Measurements from ENCODE around the gene SLC30A9. TPM values are rescaled to one million over a fixed set of nuclear protein-coding genes. Genes with fewer than 3 reads are reported as not detected.

SLC30A9 gene
- total and polyA plus RNA-seq, 2 donors (not counting 3 experiments of a cell fraction or from before 2014, with no cell fraction given), result 24.5 to 40.6 TPM

DNA sequence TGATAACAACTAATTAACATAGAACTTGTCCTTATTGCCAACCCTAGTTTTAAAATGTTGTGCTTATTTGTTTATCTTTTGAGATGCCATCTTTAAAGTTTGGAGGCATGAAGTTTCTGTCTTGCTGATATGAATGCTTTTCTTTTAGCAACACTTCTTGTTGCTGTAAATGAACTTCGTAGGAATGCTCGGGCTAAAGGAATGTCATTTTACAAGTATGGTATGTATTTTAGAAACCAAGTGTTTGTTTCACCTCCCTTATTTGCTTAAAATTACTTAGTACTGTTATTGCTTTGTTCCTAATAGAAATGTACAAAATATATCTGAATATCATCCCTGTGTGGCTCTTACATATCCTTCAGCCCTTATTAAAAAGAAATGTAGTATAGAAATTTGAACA, 76.1 kb downstream of the SLC30A9 start:
- no peak overlapping the region for H3K9ac ChIP-seq (replicated peaks; ENCODE audit: extremely low read depth, insufficient read depth, low read length)
- no TSS peak for BruUV-seq (replicated peaks)
- intact Hi-C loops (cut with micrococcal nuclease), result no loop called here
- no peaks in the 10 kb centered on the region for H3K4me1 ChIP-seq (ENCODE audit: control insufficient read depth, extremely low read depth, insufficient read depth, low read length)
- FAIRE-seq (no peak), DNase-seq (ENCODE audit: low read depth, low spot score) (no peak)
- H3K79me2 ChIP-seq (ENCODE audit: control insufficient read depth, insufficient read depth, low read length), result no peaks in the 10 kb centered on the region
- no peak overlapping the region for H3K4me2 ChIP-seq (ENCODE audit: insufficient read depth, low read length)
- ChIA-PET POLR2A (no interaction called here), CTCF (no interaction called here)
- dilution Hi-C loops (cut with MboI; ENCODE audit: extremely low pct_ligation_motif_present, low sequenced_read_pairs), result no loop called here
- no peaks in the 10 kb centered on the region for H3K27me3 ChIP-seq (ENCODE audit: control insufficient read depth in 2 of 2, insufficient read depth in 2 of 2, low read length in 2 of 2)
- H3K9me3 ChIP-seq (replicated peaks; ENCODE audit: control insufficient read depth, insufficient read depth, low read length), result no peaks in the 10 kb centered on the region
- H3K27ac ChIP-seq (ENCODE audit: insufficient read depth, low read depth, low read length), result no peak overlapping the region
- H2AFZ ChIP-seq (ENCODE audit: low read depth, low read length), result no peak overlapping the region
- TF ChIP-seq, protein P1, sequence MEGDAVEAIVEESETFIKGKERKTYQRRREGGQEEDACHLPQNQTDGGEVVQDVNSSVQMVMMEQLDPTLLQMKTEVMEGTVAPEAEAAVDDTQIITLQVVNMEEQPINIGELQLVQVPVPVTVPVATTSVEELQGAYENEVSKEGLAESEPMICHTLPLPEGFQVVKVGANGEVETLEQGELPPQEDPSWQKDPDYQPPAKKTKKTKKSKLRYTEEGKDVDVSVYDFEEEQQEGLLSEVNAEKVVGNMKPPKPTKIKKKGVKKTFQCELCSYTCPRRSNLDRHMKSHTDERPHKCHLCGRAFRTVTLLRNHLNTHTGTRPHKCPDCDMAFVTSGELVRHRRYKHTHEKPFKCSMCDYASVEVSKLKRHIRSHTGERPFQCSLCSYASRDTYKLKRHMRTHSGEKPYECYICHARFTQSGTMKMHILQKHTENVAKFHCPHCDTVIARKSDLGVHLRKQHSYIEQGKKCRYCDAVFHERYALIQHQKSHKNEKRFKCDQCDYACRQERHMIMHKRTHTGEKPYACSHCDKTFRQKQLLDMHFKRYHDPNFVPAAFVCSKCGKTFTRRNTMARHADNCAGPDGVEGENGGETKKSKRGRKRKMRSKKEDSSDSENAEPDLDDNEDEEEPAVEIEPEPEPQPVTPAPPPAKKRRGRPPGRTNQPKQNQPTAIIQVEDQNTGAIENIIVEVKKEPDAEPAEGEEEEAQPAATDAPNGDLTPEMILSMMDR (IDR thresholded peaks at IDR 0.05; ENCODE audit: extremely low read depth in 1 of 2, insufficient read depth in 1 of 2, low read depth in 1 of 2, low read length in 2 of 2), result no peak
- H4K20me1 ChIP-seq (replicated peaks; ENCODE audit: control insufficient read depth, extremely low read depth, insufficient read depth, low read length), result no peaks in the 10 kb centered on the region
- H3K36me3 ChIP-seq (ENCODE audit: control insufficient read depth in 2 of 2, extremely low read depth in 1 of 2, insufficient read depth in 2 of 2, low read length in 2 of 2), result peaks cover 3 to 8% of the 10 kb centered on the region in 2 experiments
- H3K4me3 ChIP-seq (replicated peaks in 1 of 3; ENCODE audit: insufficient read depth in 1 of 3, low read depth in 1 of 3, low read length in 3 of 3), result no peak overlapping the region
- H3K9me1 ChIP-seq (replicated peaks; ENCODE audit: control insufficient read depth, extremely low read depth, insufficient read depth, low read length), result no peaks in the 10 kb centered on the region

- Histone ChIP-seq H3K9ac (replicated peaks; ENCODE audit: extremely low read depth, insufficient read depth, low read length) (no peak overlapping the region), H3K4me3 (replicated peaks in 1 of 3; ENCODE audit: insufficient read depth in 1 of 3, low read depth in 1 of 3, low read length in 3 of 3) (no peak overlapping the region), H3K79me2 (ENCODE audit: control insufficient read depth, insufficient read depth, low read length) (no peaks in the 10 kb centered on the region), H2AFZ (ENCODE audit: low read depth, low read length) (no peak overlapping the region), H3K9me1 (replicated peaks; ENCODE audit: control insufficient read depth, extremely low read depth, insufficient read depth, low read length) (no peaks in the 10 kb centered on the region), H3K36me3 (ENCODE audit: control insufficient read depth in 2 of 2, extremely low read depth in 1 of 2, insufficient read depth in 2 of 2, low read length in 2 of 2) (peaks cover 3 to 8% of the 10 kb centered on the region in 2 experiments), H3K4me2 (ENCODE audit: insufficient read depth, low read length) (no peak overlapping the region), H3K27ac (ENCODE audit: insufficient read depth, low read depth, low read length) (no peak overlapping the region), H3K27me3 (ENCODE audit: control insufficient read depth in 2 of 2, insufficient read depth in 2 of 2, low read length in 2 of 2) (no peaks in the 10 kb centered on the region), H3K9me3 (replicated peaks; ENCODE audit: control insufficient read depth, insufficient read depth, low read length) (no peaks in the 10 kb centered on the region), H4K20me1 (replicated peaks; ENCODE audit: control insufficient read depth, extremely low read depth, insufficient read depth, low read length) (no peaks in the 10 kb centered on the region), H3K4me1 (ENCODE audit: control insufficient read depth, extremely low read depth, insufficient read depth, low read length) (no peaks in the 10 kb centered on the region)
- intact Hi-C loops (cut with micrococcal nuclease) (no loop called here), dilution Hi-C loops (cut with MboI; ENCODE audit: extremely low pct_ligation_motif_present, low sequenced_read_pairs) (no loop called here)
- TF ChIP-seq, protein P1 (IDR thresholded peaks at IDR 0.05; ENCODE audit: extremely low read depth in 1 of 2, insufficient read depth in 1 of 2, low read depth in 1 of 2, low read length in 2 of 2), result no peak
- TF ChIP-seq POLR2A (IDR thresholded peaks at IDR 0.05; ENCODE audit: low read depth, low read length), result no peak
- no TSS peak for BruUV-seq (replicated peaks)
- FAIRE-seq (no peak), DNase-seq (ENCODE audit: low read depth, low spot score) (no peak)
- ChIA-PET CTCF (no interaction called here), POLR2A (no interaction called here)
Measured at GRCh38 chr4:42067264-42067663, 76.9 kb downstream of the SLC30A9 start.

All from endothelial cell of umbilical vein (primary cell).